ENCODE data around the gene HPCA. TPM values are rescaled to one million over a fixed set of nuclear protein-coding genes. Genes with fewer than 3 reads are reported as not detected.

HPCA gene
- total and polyA plus RNA-seq, 2 of the 8 experiments (the other 6 are each of a cell fraction or from before 2014, with no cell fraction given), result 0.70 to 1.4 TPM

- TF ChIP-seq KDM1A (IDR thresholded peaks at IDR 0.05; ENCODE audit: borderline replicate concordance, low read length) (no peak), CREB1 (IDR thresholded peaks at IDR 0.05) (no peak), TAF7 (optimal IDR thresholded peaks at IDR 0.05; ENCODE audit: borderline replicate concordance, low read depth, low read length) (no peak), YY1 (IDR thresholded peaks at IDR 0.05; ENCODE audit: low read depth, low read length) (no peak), JUN (IDR thresholded peaks at IDR 0.05; ENCODE audit: low read depth, low read length) (no peak), HDAC2 (IDR thresholded peaks at IDR 0.05; ENCODE audit: borderline replicate concordance in 1 of 2, low read depth in 2 of 2, low read length in 2 of 2) (no peak), POU5F1 (IDR thresholded peaks at IDR 0.05; ENCODE audit: low read depth, low read length) (no peak)
Measured at GRCh38 chr1:32897082-32898049, 11.1 kb downstream of the HPCA start (continued).
